Measurements from ENCODE around the gene SLC16A12.

Gene SLC16A12

GRCh38 chr10:89535171-89536012 is at the start of gene SLC16A12:
TSS of gene SLC16A12 (minus strand) at chr10:89535594. CDS start at chr10:89462578, 73,016 bp downstream.
- no peak for DNase-seq (ENCODE audit: low spot score)

GRCh38 chr10:89582022-89582421 is 46.6 kb upstream of the SLC16A12 start:
- DNase-seq (ENCODE audit: low spot score) = no peak

GRCh38 chr10:89580243-89580642 is 44.8 kb upstream of the SLC16A12 start:
- no peak for DNase-seq (ENCODE audit: low spot score)

GRCh38 chr10:89576696-89577095 is 41.3 kb upstream of the SLC16A12 start:
- no peak for DNase-seq (ENCODE audit: low spot score)

GRCh38 chr10:89576022-89576421 is 40.6 kb upstream of the SLC16A12 start:
- DNase-seq (ENCODE audit: low spot score) = no peak

GRCh38 chr10:89575031-89575430 is 39.6 kb upstream of the SLC16A12 start:
- no peak for DNase-seq (ENCODE audit: low spot score)

GRCh38 chr10:89574368-89574767 is 39.0 kb upstream of the SLC16A12 start:
- DNase-seq (ENCODE audit: low spot score) = no peak

GRCh38 chr10:89567576-89568245 is 32.3 kb upstream of the SLC16A12 start:
- DNase-seq (ENCODE audit: low spot score) = no peak

- no peak for DNase-seq (ENCODE audit: low spot score)
These were observed 31.6 kb upstream of the SLC16A12 start for GRCh38 chr10:89566992-89567391.

- DNase-seq (ENCODE audit: low spot score) = no peak
These were observed 30.9 kb upstream of the SLC16A12 start for GRCh38 chr10:89566095-89566950.

GRCh38 chr10:89565180-89565579 is 29.8 kb upstream of the SLC16A12 start:
- DNase-seq (ENCODE audit: low spot score) = no peak

- peak; percentile 43 for DNase-seq (ENCODE audit: low spot score)
These were observed 28.6 kb upstream of the SLC16A12 start for GRCh38 chr10:89563861-89564478.

- no peak for DNase-seq (ENCODE audit: low spot score)
These were observed 27.9 kb upstream of the SLC16A12 start for GRCh38 chr10:89563311-89563710.

GRCh38 chr10:89556600-89556999 is 21.2 kb upstream of the SLC16A12 start:
- no peak for DNase-seq (ENCODE audit: low spot score)

- no peak for DNase-seq (ENCODE audit: low spot score)
These were observed 20.5 kb upstream of the SLC16A12 start for GRCh38 chr10:89555688-89556445.

- DNase-seq (ENCODE audit: low spot score) = no peak
These were observed 19.0 kb upstream of the SLC16A12 start for GRCh38 chr10:89554433-89554832.

- no peak for DNase-seq (ENCODE audit: low spot score)
These were observed 17.8 kb upstream of the SLC16A12 start for GRCh38 chr10:89553064-89553734.

- DNase-seq (ENCODE audit: low spot score) = no peak
These were observed 16.8 kb upstream of the SLC16A12 start for GRCh38 chr10:89552213-89552612.

GRCh38 chr10:89550509-89550908 is 15.1 kb upstream of the SLC16A12 start:
- DNase-seq (ENCODE audit: low spot score) = no peak

- no peak for DNase-seq (ENCODE audit: low spot score)
These were observed 14.1 kb upstream of the SLC16A12 start for GRCh38 chr10:89549510-89549909.

- DNase-seq (ENCODE audit: low spot score) = no peak
These were observed 13.3 kb upstream of the SLC16A12 start for GRCh38 chr10:89548673-89549072.
